HG03520 (cell line): ENCODE measurements around the gene PNRC2.
"Not testable (repeated sequence)": the region's sequence is repeated elsewhere in the genome, so short reads cannot be mapped to it uniquely, and the experiment has no call there.

ENCODE experiments used
- ATAC-seq: cut with Tn5 transposase; IDR thresholded peaks from one replicate; pipeline ENCODE4 v1.9.1; 2021; ENCODE audit warnings: mild to moderate bottlenecking, moderate library complexity; ENCODE audit not compliant: unreplicated experiment

The PNRC2 gene

GRCh38 chr1:23947366-23947765, 12.3 kb upstream of the PNRC2 start:
- no peak for ATAC-seq

DNA sequence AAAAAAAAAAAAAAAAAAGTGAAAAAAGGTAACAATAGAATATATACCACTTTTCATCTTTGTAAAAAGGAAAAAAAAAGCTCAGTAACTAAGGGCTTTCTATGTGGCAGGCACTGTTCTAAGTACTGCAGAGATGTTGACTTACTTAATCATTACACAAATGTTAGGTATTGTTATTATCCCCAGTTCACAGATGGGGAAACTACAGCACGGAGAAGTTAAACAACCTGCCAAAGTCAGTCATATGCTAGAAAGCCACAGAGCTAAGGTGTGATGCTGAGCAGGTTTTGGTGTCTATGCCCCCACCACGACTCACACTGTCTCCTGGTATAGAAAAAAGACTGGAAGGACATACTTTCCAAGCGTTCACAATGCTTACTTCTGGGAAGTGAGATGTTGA, 6.6 kb upstream of the PNRC2 start:
- no peak for ATAC-seq

DNA sequence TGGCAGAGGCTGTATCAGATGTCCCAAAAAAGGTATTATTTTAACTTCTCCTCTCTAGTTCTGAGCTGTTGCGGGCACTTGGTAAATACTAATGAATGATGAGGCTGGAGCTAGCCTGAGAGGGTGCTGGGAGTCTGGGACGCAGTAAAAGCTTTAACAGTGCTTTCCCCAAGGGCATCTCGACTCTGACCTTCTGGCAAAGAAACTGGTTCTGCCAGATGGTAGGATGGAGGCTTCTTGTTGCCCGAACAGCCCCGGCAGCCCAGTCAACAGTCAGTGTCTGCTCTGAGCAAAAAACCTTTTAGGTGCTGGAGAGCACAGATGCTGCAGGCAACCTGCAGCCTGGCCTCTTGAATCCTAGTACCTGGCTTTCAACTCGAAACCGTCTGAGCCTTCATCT, 2.5 kb upstream of the PNRC2 start:
- no peak for ATAC-seq

GRCh38 chr1:23958040-23958809, 1.4 kb upstream of the PNRC2 start:
- not testable (repeated sequence) for ATAC-seq

GRCh38 chr1:23958810-23959460, 693 bp upstream of the PNRC2 start:
- ATAC-seq: peak; percentile 47

DNA sequence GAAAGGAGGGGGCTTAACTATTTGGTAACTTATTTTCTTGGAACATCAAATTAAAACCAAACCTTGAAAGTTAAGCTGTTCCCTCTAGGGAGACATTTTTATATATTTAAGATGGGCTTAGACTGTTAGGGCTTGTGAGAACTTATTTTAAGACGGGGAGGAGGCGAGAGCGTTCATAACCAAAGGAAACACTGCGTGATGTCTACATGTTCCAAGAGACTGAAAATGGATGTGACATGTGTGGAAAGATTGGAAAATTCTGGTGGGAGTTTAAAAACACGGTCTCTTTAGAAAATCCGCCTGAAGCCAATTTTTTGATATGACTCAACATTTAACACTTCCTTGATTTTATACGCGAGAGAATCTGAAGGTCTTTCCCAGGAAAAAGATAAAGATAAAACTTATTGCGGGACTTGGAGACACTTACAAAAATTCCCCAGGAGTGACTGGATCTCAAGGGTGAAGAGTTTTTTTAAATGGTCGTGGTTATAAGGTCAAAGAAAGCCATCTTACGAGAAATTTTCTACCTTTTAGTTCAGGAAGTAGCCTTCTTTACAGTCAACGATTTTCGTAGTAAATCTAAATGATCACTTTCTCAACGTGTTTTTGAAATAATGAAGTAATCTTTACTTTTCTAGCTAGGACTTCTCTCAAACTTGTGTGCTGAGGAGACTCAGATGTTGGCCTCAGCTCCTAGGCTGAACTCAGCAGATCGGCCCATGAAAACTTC, 828 bp downstream of the PNRC2 start:
- no peak for ATAC-seq

DNA sequence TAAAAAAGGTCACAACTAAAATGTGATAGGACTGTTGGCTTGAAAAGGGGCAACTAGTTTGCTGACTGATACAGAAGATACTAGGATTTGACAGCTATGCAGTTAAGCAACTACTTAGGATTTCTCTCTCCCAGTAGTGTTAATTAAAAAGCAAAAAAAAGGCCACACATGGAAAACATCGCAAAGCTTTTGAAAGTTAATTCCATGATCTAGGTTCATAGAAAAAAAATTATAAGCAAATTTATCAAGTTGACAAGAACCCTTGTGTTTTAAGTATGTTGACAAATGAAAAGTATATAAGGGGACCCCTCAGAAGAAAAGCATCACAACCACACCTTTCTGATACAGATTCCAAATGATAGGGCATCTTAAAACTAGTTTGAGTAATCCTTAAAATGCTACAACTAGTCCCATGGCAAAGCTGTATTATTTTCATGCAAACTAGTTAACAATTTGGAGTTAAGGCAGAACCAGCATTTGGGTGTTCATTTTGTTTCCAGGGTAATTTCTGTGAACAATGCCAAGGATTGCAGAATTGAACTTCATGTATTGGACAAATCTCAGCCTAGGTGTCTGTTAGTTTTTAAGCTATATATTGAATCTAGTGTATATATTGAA, 4.1 kb downstream of the PNRC2 start:
- ATAC-seq: no peak

GRCh38 chr1:23964235-23964668, 4.6 kb downstream of the PNRC2 start:
- ATAC-seq: no peak

DNA sequence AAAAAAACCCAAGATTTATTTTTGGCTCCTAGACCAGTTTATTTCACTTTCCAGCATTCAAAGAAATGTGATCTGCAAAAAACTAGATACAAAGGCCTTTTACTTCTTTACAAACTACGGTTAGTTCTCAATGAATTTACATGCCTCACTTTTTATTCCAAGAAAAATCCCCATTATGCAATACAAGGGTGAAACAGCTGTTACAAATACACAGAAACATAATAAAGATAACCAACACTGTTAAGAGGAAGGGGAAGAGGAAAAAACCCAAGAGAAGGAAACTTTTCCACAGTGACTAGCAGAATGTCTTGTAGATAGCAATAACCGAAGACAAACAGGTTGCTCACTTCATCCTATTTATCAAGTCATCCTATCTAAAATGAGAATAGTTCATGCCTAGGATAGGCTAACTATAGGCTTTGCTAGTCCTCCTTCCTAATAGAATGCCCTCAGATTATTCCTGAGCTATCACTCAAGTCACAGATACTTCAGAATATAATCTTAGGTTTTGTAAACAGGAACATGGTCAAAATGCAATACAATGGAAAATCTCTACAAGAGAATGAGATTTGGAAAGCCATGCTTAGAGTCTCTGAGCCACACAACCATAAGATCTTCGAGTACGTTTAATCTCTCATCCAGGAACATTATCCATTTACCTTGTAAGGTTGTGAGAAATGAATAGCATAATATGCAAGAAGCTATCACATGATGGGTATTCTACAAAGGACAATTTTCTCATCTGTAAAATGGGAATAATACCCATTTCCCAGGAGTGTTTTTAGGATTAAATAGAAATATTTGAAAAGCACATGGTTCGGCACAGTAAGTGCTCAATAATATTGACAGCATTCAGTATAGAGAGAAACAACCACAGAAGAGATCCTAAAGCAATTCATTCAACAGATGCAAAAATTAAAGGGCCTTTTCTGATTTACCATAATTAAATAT, 5.4 kb downstream of the PNRC2 start:
- no peak for ATAC-seq

GRCh38 chr1:23966973-23967493, 7.4 kb downstream of the PNRC2 start:
- no peak for ATAC-seq

DNA sequence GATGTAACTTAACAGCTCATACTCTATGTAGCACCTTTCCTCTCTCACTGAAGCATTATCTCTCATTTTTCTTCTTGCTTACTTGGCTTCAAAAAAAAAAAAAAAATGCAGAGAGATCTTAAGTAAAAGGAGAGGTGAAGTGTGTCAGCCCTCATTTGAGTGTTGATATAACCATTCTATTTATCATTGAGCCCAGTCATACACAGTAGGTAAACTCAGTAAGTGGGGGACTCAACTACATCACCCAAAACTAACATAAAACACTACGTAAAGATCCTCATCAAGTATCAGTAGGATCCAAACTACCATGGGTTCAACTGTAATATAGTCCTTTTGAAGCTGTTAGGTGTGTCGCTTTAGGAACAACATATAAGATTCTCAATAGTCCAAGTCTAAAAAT, 8.2 kb downstream of the PNRC2 start:
- no peak for ATAC-seq

DNA sequence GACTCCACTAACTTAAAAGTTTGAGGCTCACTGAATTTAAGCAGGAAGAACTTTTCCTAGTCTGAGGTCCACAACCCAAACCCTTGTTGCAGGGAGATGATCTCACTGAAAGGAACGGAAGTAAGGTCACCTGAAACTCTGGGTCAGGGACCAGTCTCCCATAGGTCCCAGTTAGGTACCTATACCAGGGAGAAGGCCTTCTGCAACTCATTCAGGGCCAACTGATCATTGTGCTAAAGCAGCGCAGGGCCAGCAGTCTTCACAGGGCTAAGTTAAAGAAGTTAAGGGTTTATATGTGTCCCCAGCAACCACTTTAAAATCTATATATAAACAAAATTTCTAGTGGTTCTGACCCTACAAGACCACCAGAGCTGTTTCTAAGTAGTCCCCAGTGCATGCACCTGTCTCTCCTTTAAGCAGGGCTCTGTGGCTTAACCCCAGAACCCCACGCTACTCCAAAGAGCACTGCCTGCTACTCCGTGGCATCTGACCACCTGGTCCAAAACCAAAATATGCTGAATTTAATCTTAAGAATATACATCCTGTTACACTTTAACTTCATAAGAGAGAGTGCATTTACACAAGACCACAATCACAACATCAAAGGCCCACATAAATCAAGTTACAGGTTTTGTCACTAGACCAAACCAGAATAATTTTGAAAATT, 17.7 kb downstream of the PNRC2 start:
- ATAC-seq: no peak

- ATAC-seq: no peak
Observed at GRCh38 chr1:23977854-23978191, 18.2 kb downstream of the PNRC2 start.

DNA sequence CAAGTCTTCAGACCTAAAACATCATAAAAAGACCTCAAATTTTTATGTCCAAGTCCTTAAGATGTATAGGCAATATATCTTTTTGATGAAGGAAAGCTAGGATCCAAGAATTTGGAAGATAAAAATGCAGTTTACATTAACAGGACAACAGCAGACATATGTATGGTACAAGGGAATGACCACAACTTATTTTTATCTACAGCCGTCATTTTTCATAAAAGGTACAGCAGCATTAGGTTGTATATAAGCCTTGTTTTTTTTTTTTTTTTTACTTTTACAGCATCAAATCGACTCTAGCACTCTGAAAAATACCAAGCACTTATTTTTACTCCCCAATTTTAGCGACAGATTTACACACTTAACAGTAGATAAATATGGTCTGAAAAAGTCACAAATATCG, 19.2 kb downstream of the PNRC2 start:
- ATAC-seq: no peak

DNA sequence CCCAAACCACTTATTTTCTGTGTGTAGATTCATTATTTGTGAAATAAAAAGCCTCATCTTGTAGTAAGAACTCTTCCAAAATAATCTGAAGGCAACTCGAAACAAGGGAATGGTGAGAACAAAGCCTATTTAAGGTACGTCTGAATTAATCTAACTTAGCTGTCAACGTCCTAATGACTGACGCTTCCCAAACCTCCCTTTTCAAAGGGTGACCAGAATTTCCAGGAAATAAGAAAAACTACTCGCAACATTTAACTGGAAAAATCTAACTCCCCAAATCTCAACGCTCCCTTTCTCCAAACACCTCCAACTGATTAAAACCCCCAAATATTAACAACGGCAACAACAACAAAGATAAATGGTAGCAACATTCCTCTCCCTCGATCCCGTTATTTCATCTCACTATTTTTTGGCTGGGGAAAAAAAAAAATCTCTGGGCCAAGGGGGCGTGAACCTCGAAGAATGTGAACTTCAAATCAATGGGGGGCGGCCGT, 19.8 kb downstream of the PNRC2 start:
- ATAC-seq: no peak

DNA sequence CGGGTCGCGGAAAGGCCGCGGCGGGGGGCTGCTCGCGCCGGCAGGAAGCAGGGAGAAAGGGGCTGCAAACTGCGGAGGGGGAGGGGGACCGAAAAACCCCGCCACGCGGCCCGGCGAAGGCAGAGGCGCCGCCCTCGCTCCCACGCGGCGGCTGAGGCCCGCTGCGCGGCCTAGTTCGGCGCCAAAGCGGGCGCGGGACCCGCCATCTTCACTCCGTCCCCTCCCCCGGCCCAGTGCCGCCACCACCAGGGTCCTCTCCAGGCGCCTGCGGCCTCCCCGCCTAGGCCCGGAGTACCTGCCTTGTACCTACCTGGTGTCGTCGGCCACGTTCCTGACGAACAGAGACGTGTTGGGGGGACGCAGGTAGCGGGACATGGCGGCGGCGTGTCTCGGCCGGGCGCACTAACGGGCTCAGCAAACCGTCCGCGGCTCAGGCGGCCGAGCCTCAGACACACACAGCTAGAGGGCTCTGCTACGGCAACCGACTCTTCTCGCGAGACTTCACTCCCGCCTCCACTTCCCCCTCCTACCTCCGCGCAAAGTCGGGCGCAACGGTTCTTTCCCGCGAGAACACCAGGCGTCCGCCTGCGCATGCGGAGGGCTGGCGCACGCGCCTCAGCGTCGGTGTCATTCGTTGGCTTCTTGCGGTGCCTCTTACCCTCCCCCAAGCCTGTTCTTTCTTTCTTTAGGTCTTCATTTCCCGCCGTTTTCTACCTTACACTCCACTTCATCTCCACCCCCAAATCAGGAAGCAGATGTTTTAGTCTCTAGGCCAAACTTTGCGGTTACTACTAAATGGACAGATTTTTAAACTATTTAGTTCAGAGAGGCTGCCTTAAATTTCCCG, 20.5 kb downstream of the PNRC2 start, which contains the start of gene SRSF10:
Gene SRSF10, minus strand, starts transcription at position 447 of the 847 bp plus-strand sequence. Its CDS starts 72 bp downstream, at position 375.
- ATAC-seq: peak; percentile 76

DNA sequence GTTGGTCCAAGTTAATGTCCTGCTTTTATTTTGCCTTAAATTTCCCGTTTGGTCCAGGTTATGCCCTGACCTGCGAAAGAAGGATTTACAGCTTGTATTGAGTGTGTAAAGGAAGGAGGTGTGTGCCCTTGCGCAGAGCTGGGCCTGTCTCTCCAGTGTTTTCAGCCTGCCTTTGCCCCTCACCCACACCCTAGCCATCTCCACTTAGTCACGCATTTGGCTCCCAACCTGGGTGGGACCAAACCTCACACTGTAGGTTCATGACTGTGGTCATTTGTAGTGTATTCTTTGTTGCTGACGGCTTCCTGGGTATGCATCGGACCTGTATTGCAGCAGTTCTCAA, 21.1 kb downstream of the PNRC2 start:
- peak; percentile 22 for ATAC-seq

DNA sequence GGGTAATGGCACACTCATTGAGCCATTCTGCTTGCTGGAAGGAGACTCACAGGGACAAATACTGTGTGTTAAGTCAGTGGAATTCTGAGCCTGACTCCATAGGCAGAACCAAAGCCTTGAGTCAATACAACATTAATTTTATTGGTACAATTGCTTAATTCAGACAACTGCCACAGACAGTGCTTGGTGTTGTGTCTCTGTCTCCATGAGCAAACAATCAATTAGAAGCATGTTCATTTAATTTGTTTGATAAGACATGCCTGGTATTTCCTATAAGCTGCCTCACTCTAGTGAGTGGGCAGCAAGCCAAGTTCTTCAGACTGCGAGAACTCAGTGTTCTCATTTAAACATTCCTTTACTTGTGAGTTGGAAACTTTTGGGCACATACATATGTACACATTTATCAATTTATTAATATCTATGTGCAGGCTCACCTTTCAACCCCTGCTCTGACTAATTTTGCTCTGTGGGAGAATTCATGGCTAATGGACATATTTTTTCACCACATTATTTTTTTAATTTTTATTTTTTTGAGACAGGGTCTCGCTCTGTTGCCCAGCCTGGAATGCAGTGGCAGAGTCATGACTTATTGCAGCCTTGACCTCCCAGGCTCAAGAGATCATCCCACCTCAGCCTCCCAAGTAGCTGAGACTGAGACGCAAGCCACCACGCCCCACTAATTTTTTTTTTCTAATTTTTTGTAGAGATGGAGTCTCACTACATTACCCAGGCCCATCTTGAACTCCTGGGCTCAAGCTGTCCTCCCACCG, 25.0 kb downstream of the PNRC2 start:
- no peak for ATAC-seq
